SK-N-SH treated with all-trans-retinoic acid at 6 μM for 48 hours (cell line): ENCODE data around the gene THAP7.

ENCODE experiments used
- BACH2 ChIP-seq: fragments of 250-450 bp; sonication (Bioruptor Pico); IDR thresholded peaks from 2 replicates; pipeline ENCODE4 v1.9.0; 2021; ENCODE audit warnings: mild to moderate bottlenecking, borderline replicate concordance
- CREB5 ChIP-seq: fragments of 250-450 bp; sonication (Bioruptor Pico); IDR thresholded peaks from 2 replicates; pipeline ENCODE4 v1.5.1; 2020; ENCODE audit warnings: low read depth, mild to moderate bottlenecking, moderate library complexity
- CSDC2 ChIP-seq: fragments of 250-450 bp; sonication (Bioruptor Pico); IDR thresholded peaks from 2 replicates; pipeline ENCODE4 v1.5.0; 2020; ENCODE audit warnings: mild to moderate bottlenecking, moderate library complexity
- ESRRG ChIP-seq: fragments of 250-450 bp; sonication (Bioruptor Pico); IDR thresholded peaks from 2 replicates; pipeline ENCODE4 v1.6.1; 2021; ENCODE audit warnings: mild to moderate bottlenecking
- ISL1 ChIP-seq: fragments of 250-450 bp; sonication (Bioruptor Pico); IDR thresholded peaks from 2 replicates; pipeline ENCODE4 v2.1.2; 2022; ENCODE audit warnings: mild to moderate bottlenecking, moderate library complexity
- PATZ1 ChIP-seq: fragments of 250-450 bp; sonication (Bioruptor Pico); IDR thresholded peaks from 2 replicates; pipeline ENCODE4 v1.8.0; 2020; ENCODE audit warnings: mild to moderate bottlenecking, moderate library complexity, borderline replicate concordance
- POU6F1 ChIP-seq: fragments of 250-450 bp; sonication (Bioruptor Pico); IDR thresholded peaks from 2 replicates; pipeline ENCODE4 v1.8.0; 2021; ENCODE audit warnings: low read depth, mild to moderate bottlenecking, moderate library complexity, borderline replicate concordance
- RARB ChIP-seq: fragments of 250-450 bp; sonication (Bioruptor Pico); IDR thresholded peaks from 2 replicates; pipeline ENCODE4 v1.8.0; 2021; ENCODE audit warnings: mild to moderate bottlenecking, moderate library complexity
- SNAI2 ChIP-seq: fragments of 250-450 bp; sonication (Bioruptor Pico); IDR thresholded peaks from 2 replicates; pipeline ENCODE4 v1.5.0; 2020; ENCODE audit warnings: mild to moderate bottlenecking, moderate library complexity
- ZC3H10 ChIP-seq: fragments of 250-450 bp; sonication (Bioruptor Pico); IDR thresholded peaks from 2 replicates; pipeline ENCODE4 v1.5.1; 2021; ENCODE audit warnings: mild to moderate bottlenecking, moderate library complexity
- ZFP30 ChIP-seq: fragments of 450-650 bp; formaldehyde crosslinking; IDR thresholded peaks from 2 replicates; pipeline ENCODE4 v1.5.0; 2022; ENCODE audit warnings: mild to moderate bottlenecking, moderate library complexity
- ZNF565 ChIP-seq: fragments of 450-650 bp; formaldehyde crosslinking; conservative IDR thresholded peaks from 2 replicates; pipeline ENCODE4 v1.5.0; 2020; ENCODE audit warnings: low read depth, mild to moderate bottlenecking, moderate library complexity
- ZNF8 ChIP-seq: fragments of 450-650 bp; formaldehyde crosslinking; IDR thresholded peaks from 2 replicates; pipeline ENCODE4 v1.5.0; 2020; ENCODE audit warnings: mild to moderate bottlenecking, moderate library complexity
- TF ChIP-seq, protein P1 (sequence below): fragments of 250-450 bp; sonication (Bioruptor Pico); IDR thresholded peaks from 2 replicates; pipeline ENCODE4 v1.5.0; 2020; ENCODE audit warnings: mild to moderate bottlenecking, moderate library complexity

- no peak for TF ChIP-seq PATZ1 (CRISPR knock-in tag)
- TF ChIP-seq SNAI2, result no peak
- TF ChIP-seq CSDC2, result no peak
- TF ChIP-seq POU6F1 (CRISPR knock-in tag), result no peak
- TF ChIP-seq ZFP30 (CRISPR knock-in tag), result no peak
- no peak for TF ChIP-seq ISL1
- TF ChIP-seq BACH2 (CRISPR knock-in tag), result no peak
- TF ChIP-seq ZNF565 (CRISPR knock-in tag), result no peak
- no peak for TF ChIP-seq CREB5 (CRISPR knock-in tag)
- TF ChIP-seq, protein P1, sequence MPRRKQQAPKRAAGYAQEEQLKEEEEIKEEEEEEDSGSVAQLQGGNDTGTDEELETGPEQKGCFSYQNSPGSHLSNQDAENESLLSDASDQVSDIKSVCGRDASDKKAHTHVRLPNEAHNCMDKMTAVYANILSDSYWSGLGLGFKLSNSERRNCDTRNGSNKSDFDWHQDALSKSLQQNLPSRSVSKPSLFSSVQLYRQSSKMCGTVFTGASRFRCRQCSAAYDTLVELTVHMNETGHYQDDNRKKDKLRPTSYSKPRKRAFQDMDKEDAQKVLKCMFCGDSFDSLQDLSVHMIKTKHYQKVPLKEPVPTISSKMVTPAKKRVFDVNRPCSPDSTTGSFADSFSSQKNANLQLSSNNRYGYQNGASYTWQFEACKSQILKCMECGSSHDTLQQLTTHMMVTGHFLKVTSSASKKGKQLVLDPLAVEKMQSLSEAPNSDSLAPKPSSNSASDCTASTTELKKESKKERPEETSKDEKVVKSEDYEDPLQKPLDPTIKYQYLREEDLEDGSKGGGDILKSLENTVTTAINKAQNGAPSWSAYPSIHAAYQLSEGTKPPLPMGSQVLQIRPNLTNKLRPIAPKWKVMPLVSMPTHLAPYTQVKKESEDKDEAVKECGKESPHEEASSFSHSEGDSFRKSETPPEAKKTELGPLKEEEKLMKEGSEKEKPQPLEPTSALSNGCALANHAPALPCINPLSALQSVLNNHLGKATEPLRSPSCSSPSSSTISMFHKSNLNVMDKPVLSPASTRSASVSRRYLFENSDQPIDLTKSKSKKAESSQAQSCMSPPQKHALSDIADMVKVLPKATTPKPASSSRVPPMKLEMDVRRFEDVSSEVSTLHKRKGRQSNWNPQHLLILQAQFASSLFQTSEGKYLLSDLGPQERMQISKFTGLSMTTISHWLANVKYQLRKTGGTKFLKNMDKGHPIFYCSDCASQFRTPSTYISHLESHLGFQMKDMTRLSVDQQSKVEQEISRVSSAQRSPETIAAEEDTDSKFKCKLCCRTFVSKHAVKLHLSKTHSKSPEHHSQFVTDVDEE (CRISPR knock-in tag), result no peak
- no peak for TF ChIP-seq ZC3H10
- no peak for TF ChIP-seq RARB (CRISPR knock-in tag)
- TF ChIP-seq ZNF8 (CRISPR knock-in tag), result no peak
- no peak for TF ChIP-seq ESRRG (CRISPR knock-in tag)
Measured at GRCh38 chr22:21022507-21022906, 20.6 kb upstream of the THAP7 start.
